HepG2 (cell line): ENCODE results near the gene KRT24. TPM values are rescaled to one million over a fixed set of nuclear protein-coding genes. Genes with fewer than 3 reads are reported as not detected.
A peak's percentile ranks its signal among the peaks of the same experiment; 100 is the strongest.

Source experiments
- CCDC6 ChIP-seq: sonication (generic); formaldehyde crosslinking; IDR thresholded peaks from 2 replicates; pipeline ENCODE4 v1.8.1; 2022; ENCODE audit warnings: mild to moderate bottlenecking, missing genetic modification reagents, moderate library complexity
- DMAP1 ChIP-seq: IDR thresholded peaks from 2 replicates; pipeline ENCODE4 v1.6.1; 2016
- ELF1 ChIP-seq: sonication (generic); formaldehyde crosslinking; IDR thresholded peaks from 2 replicates; pipeline ENCODE4 v1.4.0; 2020; ENCODE audit warnings: missing genetic modification reagents
- ELF3 ChIP-seq: IDR thresholded peaks from 2 replicates; pipeline ENCODE4 v1.6.1; 2016; ENCODE audit warnings: missing genetic modification reagents, missing compliant biosample characterization
- ERF ChIP-seq: IDR thresholded peaks from 2 replicates; pipeline ENCODE4 v1.6.1; 2018; ENCODE audit warnings: missing biosample characterization, missing genetic modification reagents
- RXRA ChIP-seq: sonication (generic); formaldehyde crosslinking; IDR thresholded peaks from 2 replicates; pipeline ENCODE4 v1.5.1; 2020; ENCODE audit warnings: missing genetic modification reagents
- ZBTB7A ChIP-seq: sonication (generic); formaldehyde crosslinking; IDR thresholded peaks from 2 replicates; pipeline ENCODE4 v1.8.0; 2022; ENCODE audit warnings: mild to moderate bottlenecking, missing genetic modification reagents
- ZNF264 ChIP-seq: sonication (generic); formaldehyde crosslinking; IDR thresholded peaks from 2 replicates; pipeline ENCODE4 v1.4.0; 2020; ENCODE audit warnings: missing genetic modification reagents
- ZNF317 ChIP-seq: sonication (generic); formaldehyde crosslinking; IDR thresholded peaks from 2 replicates; pipeline ENCODE4 v1.5.0; 2020; ENCODE audit warnings: mild to moderate bottlenecking, missing genetic modification reagents
- ZNF546 ChIP-seq: sonication (generic); formaldehyde crosslinking; conservative IDR thresholded peaks from 2 replicates; pipeline ENCODE4 v1.8.1; 2023; ENCODE audit warnings: mild to moderate bottlenecking, missing genetic modification reagents
- ZSCAN29 ChIP-seq: sonication (generic); formaldehyde crosslinking; conservative IDR thresholded peaks from 2 replicates; pipeline ENCODE4 v1.4.0; 2020; ENCODE audit warnings: mild to moderate bottlenecking, missing genetic modification reagents
- polyA plus RNA-seq, 8 experiments: library from polyadenylated mRNA; depleted of rRNA in 3 of 8; stranded (reverse) in 7 of 8; unstranded in 1 of 8; fragments of >200 nt; fragmentation: Illumina TruSeq in 4 of 8; extraction: Trizol in 4 of 8; gene quantifications; 2 replicates each; pipeline versions ENCODE4 v1.2.1 to v1.2.3, GENCODE V29; 2011 to 2016; ENCODE audit warnings: low read depth in 4 of 8, missing spikeins in 1 of 8, mixed read lengths in 1 of 8; ENCODE audit not compliant: insufficient read depth in 1 of 8
- total RNA-seq, 5 experiments: library from RNA; depleted of rRNA; stranded (reverse); fragments of >200 nt; fragmentation: Illumina TruSeq; extraction: Trizol; gene quantifications; 2 replicates each; pipeline ENCODE4 v1.2.3, GENCODE V29; 2016; ENCODE audit warnings: low read depth in 1 of 5
- TF ChIP-seq, protein P1 (sequence below): sonication (generic); IDR thresholded peaks from 2 replicates; pipeline ENCODE4 v1.6.1; 2016; ENCODE audit warnings: low read depth, borderline replicate concordance
- TF ChIP-seq, protein P2 (sequence below): sonication (generic); formaldehyde crosslinking; IDR thresholded peaks from 2 replicates; pipeline ENCODE4 v1.4.0; 2020; ENCODE audit warnings: mild to moderate bottlenecking, missing genetic modification reagents, borderline replicate concordance
- TF ChIP-seq, protein P3 (sequence below): sonication (generic); formaldehyde crosslinking; IDR thresholded peaks from 2 replicates; pipeline ENCODE4 v1.4.0; 2020; ENCODE audit warnings: mild to moderate bottlenecking, missing genetic modification reagents, borderline replicate concordance
- TF ChIP-seq, protein P4 (sequence below): sonication (generic); formaldehyde crosslinking; IDR thresholded peaks from 2 replicates; pipeline ENCODE4 v1.4.0; 2020; ENCODE audit warnings: mild to moderate bottlenecking, low read depth, missing genetic modification reagents
- TF ChIP-seq, protein P5 (sequence below): sonication (generic); formaldehyde crosslinking; IDR thresholded peaks from 2 replicates; pipeline ENCODE4 v1.4.0; 2020; ENCODE audit warnings: mild to moderate bottlenecking, missing genetic modification reagents

KRT24 gene
- total and polyA plus RNA-seq, 2 of the 13 experiments (the other 11 are each of a cell fraction or from before 2014, with no cell fraction given): not detected

DNA sequence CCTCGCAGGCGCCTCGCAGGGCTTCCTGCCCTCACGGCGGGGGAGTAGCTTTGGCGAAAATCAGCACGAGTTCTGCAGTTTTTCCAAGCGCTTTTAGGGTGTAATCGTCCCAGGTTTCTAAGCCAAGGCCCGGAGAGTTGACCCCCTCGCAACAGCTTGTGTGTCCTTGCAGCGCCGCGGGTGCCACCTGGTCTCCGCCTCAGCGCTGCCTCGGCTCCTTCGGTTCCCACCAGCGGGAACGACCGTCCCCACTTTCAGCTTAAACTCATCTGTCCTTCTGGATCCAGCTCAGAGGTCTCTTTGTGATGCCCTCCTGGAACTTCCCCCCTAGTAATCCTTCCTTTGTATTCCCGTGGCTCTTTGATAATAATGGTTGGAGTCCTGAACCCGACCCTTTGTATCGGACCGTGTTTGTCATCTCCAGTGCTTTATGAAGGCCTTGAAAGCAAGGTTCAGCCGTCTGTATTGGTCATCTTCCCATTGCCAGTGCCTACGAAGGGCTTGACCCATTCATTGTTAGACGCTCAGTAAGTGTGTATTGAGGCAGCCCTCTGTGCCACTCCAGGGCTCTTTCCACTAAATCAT, 55.1 kb downstream of the KRT24 start (continued):
- TF ChIP-seq, protein P1, sequence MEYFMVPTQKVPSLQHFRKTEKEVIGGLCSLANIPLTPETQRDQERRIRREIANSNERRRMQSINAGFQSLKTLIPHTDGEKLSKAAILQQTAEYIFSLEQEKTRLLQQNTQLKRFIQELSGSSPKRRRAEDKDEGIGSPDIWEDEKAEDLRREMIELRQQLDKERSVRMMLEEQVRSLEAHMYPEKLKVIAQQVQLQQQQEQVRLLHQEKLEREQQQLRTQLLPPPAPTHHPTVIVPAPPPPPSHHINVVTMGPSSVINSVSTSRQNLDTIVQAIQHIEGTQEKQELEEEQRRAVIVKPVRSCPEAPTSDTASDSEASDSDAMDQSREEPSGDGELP: peak; percentile 34; the same call in 1 of the 2 replicates
- TF ChIP-seq, protein P2, sequence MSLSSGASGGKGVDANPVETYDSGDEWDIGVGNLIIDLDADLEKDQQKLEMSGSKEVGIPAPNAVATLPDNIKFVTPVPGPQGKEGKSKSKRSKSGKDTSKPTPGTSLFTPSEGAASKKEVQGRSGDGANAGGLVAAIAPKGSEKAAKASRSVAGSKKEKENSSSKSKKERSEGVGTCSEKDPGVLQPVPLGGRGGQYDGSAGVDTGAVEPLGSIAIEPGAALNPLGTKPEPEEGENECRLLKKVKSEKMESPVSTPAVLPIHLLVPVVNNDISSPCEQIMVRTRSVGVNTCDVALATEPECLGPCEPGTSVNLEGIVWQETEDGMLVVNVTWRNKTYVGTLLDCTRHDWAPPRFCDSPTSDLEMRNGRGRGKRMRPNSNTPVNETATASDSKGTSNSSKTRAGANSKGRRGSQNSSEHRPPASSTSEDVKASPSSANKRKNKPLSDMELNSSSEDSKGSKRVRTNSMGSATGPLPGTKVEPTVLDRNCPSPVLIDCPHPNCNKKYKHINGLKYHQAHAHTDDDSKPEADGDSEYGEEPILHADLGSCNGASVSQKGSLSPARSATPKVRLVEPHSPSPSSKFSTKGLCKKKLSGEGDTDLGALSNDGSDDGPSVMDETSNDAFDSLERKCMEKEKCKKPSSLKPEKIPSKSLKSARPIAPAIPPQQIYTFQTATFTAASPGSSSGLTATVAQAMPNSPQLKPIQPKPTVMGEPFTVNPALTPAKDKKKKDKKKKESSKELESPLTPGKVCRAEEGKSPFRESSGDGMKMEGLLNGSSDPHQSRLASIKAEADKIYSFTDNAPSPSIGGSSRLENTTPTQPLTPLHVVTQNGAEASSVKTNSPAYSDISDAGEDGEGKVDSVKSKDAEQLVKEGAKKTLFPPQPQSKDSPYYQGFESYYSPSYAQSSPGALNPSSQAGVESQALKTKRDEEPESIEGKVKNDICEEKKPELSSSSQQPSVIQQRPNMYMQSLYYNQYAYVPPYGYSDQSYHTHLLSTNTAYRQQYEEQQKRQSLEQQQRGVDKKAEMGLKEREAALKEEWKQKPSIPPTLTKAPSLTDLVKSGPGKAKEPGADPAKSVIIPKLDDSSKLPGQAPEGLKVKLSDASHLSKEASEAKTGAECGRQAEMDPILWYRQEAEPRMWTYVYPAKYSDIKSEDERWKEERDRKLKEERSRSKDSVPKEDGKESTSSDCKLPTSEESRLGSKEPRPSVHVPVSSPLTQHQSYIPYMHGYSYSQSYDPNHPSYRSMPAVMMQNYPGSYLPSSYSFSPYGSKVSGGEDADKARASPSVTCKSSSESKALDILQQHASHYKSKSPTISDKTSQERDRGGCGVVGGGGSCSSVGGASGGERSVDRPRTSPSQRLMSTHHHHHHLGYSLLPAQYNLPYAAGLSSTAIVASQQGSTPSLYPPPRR (CRISPR knock-in tag): 0 out of 2 replicates have a peak, but pooled peaks have one; percentile 43
- TF ChIP-seq, protein P3, sequence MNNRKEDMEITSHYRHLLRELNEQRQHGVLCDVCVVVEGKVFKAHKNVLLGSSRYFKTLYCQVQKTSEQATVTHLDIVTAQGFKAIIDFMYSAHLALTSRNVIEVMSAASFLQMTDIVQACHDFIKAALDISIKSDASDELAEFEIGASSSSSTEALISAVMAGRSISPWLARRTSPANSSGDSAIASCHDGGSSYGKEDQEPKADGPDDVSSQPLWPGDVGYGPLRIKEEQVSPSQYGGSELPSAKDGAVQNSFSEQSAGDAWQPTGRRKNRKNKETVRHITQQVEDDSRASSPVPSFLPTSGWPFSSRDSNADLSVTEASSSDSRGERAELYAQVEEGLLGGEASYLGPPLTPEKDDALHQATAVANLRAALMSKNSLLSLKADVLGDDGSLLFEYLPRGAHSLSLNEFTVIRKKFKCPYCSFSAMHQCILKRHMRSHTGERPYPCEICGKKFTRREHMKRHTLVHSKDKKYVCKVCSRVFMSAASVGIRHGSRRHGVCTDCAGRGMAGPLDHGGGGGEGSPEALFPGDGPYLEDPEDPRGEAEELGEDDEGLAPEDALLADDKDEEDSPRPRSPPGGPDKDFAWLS: peak; percentile 80; the same call in 1 of the 2 replicates
- TF ChIP-seq, protein P4, sequence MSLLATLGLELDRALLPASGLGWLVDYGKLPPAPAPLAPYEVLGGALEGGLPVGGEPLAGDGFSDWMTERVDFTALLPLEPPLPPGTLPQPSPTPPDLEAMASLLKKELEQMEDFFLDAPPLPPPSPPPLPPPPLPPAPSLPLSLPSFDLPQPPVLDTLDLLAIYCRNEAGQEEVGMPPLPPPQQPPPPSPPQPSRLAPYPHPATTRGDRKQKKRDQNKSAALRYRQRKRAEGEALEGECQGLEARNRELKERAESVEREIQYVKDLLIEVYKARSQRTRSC: 0 out of 2 replicates have a peak, but pooled peaks have one; percentile 72
- TF ChIP-seq ELF1 (CRISPR knock-in tag) (peak; percentile 9), ELF3 (CRISPR knock-in tag) (0 out of 2 replicates have a peak, but pooled peaks have one; percentile 8), CCDC6 (0 out of 2 replicates have a peak, but pooled peaks have one; percentile 32), RXRA (CRISPR knock-in tag) (0 out of 2 replicates have a peak, but pooled peaks have one; percentile 19), ZBTB7A (CRISPR knock-in tag) (peak; percentile 7; the same call in 1 of the 2 replicates), DMAP1 (CRISPR knock-in tag) (peak; percentile 25), ERF (CRISPR knock-in tag) (0 out of 2 replicates have a peak, but pooled peaks have one; percentile 59), ZNF546 (CRISPR knock-in tag) (no peak; the same call in 1 of the 2 replicates), ZNF317 (CRISPR knock-in tag) (peak; percentile 81; the same call in 1 of the 2 replicates), ZNF264 (CRISPR knock-in tag) (peak; percentile 1; the same call in 1 of the 2 replicates), ZSCAN29 (CRISPR knock-in tag) (peak; percentile 95)
- TF ChIP-seq, protein P5, sequence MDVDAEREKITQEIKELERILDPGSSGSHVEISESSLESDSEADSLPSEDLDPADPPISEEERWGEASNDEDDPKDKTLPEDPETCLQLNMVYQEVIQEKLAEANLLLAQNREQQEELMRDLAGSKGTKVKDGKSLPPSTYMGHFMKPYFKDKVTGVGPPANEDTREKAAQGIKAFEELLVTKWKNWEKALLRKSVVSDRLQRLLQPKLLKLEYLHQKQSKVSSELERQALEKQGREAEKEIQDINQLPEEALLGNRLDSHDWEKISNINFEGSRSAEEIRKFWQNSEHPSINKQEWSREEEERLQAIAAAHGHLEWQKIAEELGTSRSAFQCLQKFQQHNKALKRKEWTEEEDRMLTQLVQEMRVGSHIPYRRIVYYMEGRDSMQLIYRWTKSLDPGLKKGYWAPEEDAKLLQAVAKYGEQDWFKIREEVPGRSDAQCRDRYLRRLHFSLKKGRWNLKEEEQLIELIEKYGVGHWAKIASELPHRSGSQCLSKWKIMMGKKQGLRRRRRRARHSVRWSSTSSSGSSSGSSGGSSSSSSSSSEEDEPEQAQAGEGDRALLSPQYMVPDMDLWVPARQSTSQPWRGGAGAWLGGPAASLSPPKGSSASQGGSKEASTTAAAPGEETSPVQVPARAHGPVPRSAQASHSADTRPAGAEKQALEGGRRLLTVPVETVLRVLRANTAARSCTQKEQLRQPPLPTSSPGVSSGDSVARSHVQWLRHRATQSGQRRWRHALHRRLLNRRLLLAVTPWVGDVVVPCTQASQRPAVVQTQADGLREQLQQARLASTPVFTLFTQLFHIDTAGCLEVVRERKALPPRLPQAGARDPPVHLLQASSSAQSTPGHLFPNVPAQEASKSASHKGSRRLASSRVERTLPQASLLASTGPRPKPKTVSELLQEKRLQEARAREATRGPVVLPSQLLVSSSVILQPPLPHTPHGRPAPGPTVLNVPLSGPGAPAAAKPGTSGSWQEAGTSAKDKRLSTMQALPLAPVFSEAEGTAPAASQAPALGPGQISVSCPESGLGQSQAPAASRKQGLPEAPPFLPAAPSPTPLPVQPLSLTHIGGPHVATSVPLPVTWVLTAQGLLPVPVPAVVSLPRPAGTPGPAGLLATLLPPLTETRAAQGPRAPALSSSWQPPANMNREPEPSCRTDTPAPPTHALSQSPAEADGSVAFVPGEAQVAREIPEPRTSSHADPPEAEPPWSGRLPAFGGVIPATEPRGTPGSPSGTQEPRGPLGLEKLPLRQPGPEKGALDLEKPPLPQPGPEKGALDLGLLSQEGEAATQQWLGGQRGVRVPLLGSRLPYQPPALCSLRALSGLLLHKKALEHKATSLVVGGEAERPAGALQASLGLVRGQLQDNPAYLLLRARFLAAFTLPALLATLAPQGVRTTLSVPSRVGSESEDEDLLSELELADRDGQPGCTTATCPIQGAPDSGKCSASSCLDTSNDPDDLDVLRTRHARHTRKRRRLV (CRISPR knock-in tag): no peak
